Right cardiac atrium (tissue), 5 donors: Measurements from ENCODE around the gene PLXDC1. TPM values are rescaled to one million over a fixed set of nuclear protein-coding genes. Genes with fewer than 3 reads are reported as not detected.

Experiments used
- ATAC-seq, 2 donors: fragments of 200-7000 bp; cut with Tn5 transposase; one replicate each; pipeline versions ENCODE4 v1.8.0 to v1.9.1; 2020; ENCODE audit warnings: moderate library complexity in 2 of 2, mild to moderate bottlenecking in 1 of 2
- DNase-seq, 3 donors: peaks; one replicate each; pipeline ENCODE4 v3.0.0-alpha.2; 2020
- H3K27ac ChIP-seq: one replicate; pipeline ENCODE4 v1.5.1; 2013; ENCODE audit warnings: mild to moderate bottlenecking, low read length, control low read depth, moderate library complexity
- H3K27me3 ChIP-seq: one replicate; pipeline ENCODE4 v1.6.1; 2013; ENCODE audit not compliant: control insufficient read depth, insufficient read depth
- H3K4me1 ChIP-seq: one replicate; pipeline ENCODE4 v1.6.1; 2013; ENCODE audit warnings: low read length; ENCODE audit not compliant: control insufficient read depth, insufficient read depth
- H3K4me3 ChIP-seq: one replicate; pipeline ENCODE4 v1.5.1; 2013; ENCODE audit warnings: low read length, control low read depth
- H3K9me3 ChIP-seq: one replicate; pipeline ENCODE4 v1.6.1; 2013; ENCODE audit warnings: low read length; ENCODE audit not compliant: control insufficient read depth
- WGBS: extraction: QIAGEN DNeasy Blood & Tissue Kit; methylation state at CpG from one replicate; pipeline ENCODE4 v1.1.7; 2013; 5-methylcytosine and 5-hydroxymethylcytosine counted together
- intact Hi-C, 4 donors: fragments of 100-400 bp; cut with DNase I; formaldehyde crosslinking; loops; one replicate each; pipeline versions ENCODE4 v1.11.0 to v1.14.0; 2022 to 2023
- polyA plus RNA-seq: library from polyadenylated mRNA; stranded (reverse); fragments of 200-250 nt; gene quantifications from one replicate; pipeline ENCODE4 v1.2.3, GENCODE V29; 2013
- total RNA-seq, 4 donors: library from RNA; stranded (reverse); fragmentation: NEBNext Ultra II Directional; extraction: Animal tissue kit (Norgen Biotek cat#: 25700); gene quantifications; one replicate each; pipeline ENCODE4 v1.2.1, GENCODE V29; 2021
- donor health status: healthy with polysubstance abuse.
- donor health status: DM: no; HTN: yes; CAD: no.
- donor health status: DM: no; HTN: no; CAD: no.
- donor health status: DM: no; HTN: yes; CAD: no; lungs with severe emphysema.
- donor health status: DM: yes; HTN: yes; CAD: no.

The PLXDC1 gene
- total and polyA plus RNA-seq, 5 donors: 4.4 to 14.6 (median 6.9) TPM

DNA sequence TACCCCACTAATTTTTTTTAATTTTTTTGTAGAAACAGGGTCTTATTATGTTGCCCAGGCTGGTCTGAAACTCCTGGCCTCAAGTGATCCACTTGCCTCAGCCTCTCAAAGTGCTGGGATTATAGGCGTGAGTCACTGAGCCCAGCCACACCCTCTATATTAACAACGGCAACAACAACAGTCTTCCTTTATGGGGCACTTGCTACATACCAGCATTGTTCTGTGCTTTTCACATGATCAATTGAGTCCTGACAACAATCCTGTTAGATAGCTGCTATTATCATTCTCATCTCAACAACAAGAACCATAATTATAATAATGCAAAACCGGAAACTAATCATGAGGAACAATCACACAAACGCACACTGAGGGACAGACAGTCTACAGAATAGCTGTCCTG is 27.1 kb upstream of the PLXDC1 start:
- H3K4me3 ChIP-seq: no peak overlapping the region
- intact Hi-C loops: no loop called here
- H3K27me3 ChIP-seq: no peaks in the 10 kb centered on the region
- DNase-seq (no peak), ATAC-seq (peak in 1 of 2 donors; percentile 46)
- 80% methylated on average over 4 of the region's 4 CpGs for WGBS
- H3K27ac ChIP-seq: no peak overlapping the region
- no peaks in the 10 kb centered on the region for H3K4me1 ChIP-seq
- no peaks in the 10 kb centered on the region for H3K9me3 ChIP-seq

DNA sequence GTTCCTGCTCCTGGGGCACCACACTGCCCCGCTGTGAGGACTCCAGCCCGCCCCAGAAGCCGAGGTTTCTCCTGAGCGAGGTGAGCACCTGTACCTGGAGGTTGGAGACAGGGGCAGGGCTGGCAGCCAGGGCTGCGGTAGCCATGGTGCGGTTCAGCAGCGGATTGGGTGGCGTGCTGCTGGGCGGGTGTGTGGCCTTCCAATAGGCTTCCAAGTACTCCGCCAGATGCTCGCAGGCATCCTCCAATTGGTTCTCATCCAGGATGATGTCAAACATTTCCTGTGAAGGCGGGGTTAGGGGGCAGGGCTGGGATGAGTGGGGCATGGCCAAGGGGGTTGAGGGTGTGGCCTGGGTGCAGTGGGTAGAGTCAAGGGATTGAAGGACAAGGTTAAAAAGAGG is 25.8 kb upstream of the PLXDC1 start:
- Histone ChIP-seq H3K9me3 (no peaks in the 10 kb centered on the region), H3K27me3 (no peaks in the 10 kb centered on the region), H3K4me3 (no peak overlapping the region), H3K4me1 (no peaks in the 10 kb centered on the region), H3K27ac (no peak overlapping the region)
- whole genome bisulfite sequencing: 90% methylated on average over 12 of the region's 12 CpGs
- peak in 2 of 3 donors; percentile 51 to 60 for DNase-seq
- intact Hi-C loops: no loop called here
- no peak for ATAC-seq

DNA sequence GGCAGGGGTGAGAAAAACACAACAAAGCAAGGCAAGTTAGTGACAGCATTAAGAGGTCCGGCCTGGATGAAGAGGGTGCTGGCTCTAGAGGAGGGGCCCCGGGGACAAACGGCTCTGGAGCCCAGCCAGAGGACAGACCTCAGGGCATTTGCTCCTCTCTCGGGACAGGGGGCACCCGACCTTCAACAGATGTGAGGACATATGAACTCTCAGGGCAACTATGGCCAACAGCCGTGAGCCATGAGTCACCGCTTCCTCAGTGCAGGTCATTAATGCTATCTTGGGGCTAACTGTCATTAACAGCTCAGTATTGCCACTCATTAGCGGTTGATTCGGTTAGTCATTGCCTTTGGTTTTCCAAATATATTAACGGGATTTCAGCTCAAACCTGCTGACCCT is 24.3 kb upstream of the PLXDC1 start:
- H3K4me3 ChIP-seq: no peak overlapping the region
- peak in 1 of 3 donors; percentile 38 for DNase-seq
- WGBS: 70% methylated on average over 10 of the region's 10 CpGs
- H3K27me3 ChIP-seq: no peaks in the 10 kb centered on the region
- H3K27ac ChIP-seq: no peak overlapping the region
- H3K4me1 ChIP-seq: no peaks in the 10 kb centered on the region
- H3K9me3 ChIP-seq: no peaks in the 10 kb centered on the region
- intact Hi-C loops: no loop called here
- no peak for ATAC-seq

DNA sequence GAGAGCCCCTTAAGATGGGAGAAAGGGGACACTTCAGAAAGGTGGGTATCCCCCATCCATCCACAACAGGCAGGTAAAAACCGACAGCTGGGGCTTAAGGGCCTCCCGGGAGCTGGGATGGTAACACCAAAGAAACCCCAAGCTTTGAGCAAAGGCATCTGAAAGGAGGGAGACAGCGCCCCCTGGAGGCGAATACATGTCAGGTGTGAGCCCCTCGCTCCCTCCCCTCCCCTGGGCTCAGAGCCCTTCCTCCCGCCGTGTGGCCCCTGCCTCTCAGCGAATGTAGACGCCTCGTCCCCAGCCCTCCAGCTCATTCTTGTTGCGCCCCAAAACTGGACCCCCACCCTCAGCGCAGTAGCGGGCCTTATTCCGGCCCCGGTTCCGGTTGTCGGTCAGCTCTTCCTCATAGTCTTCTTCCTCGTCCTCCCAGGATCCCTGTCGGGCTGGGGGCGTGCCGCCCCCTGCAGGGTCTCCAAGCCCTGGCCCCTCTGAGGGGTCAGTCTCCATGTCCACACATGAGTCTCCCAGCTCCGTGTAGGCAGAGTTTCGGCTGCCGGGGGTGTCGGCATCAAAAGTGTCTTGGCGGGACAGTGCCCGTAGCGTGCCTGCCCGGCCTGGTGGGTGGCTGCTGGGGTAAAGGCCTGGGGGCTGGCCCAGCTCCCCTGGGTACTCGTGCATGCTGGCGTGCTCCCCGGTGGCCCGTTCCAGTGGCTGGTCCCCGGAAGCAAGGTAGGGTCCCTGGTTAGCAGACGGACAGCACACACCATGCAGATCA is 23.7 kb upstream of the PLXDC1 start:
- Histone ChIP-seq H3K4me3 (no peak overlapping the region), H3K27me3 (no peaks in the 10 kb centered on the region), H3K27ac (no peak overlapping the region), H3K4me1 (no peaks in the 10 kb centered on the region), H3K9me3 (no peaks in the 10 kb centered on the region)
- 49% methylated on average over 35 of the region's 35 CpGs for WGBS
- intact Hi-C loops: no loop called here
- DNase-seq (peak; percentile 75 to 91 (median 87)), ATAC-seq (peak; percentile 72 to 74)

DNA sequence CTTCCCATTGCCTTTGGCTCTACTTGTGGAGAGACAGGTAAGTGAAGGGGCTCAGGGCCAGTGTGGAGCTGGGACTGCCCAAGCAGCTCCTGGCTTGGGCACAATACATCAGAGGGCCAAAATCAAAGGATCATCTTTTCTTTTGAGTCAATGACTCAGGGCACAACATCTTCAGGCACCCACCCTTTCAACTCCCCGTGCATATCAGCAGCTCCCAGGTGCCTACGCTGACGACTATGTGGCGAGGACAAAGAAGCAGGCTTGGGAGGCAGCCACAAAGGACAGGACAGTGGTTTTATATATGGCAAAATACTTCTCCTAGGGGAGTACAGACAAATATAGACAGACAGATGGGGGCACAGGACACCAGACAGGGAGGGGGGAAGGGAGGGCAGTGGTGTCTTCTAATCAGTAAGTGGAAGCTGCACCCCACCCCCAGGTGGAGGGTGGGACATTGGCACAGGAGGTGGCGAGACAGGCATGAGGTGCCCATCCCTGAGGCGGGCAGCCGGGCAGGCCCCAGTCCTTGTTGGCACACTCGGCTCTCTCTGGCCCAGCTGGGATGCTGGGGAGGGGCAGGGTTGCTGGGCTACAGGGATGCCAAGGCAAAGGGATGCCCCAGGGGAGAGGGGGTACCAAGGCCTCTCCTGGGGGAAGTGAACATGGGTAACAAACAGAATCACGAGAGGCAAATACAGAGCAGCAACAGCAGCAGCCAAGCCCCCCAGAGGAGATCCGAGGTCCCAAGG is 22.3 kb upstream of the PLXDC1 start:
- intact Hi-C loops: no loop called here
- peak in 1 of 2 donors; percentile 6 for ATAC-seq

DNA sequence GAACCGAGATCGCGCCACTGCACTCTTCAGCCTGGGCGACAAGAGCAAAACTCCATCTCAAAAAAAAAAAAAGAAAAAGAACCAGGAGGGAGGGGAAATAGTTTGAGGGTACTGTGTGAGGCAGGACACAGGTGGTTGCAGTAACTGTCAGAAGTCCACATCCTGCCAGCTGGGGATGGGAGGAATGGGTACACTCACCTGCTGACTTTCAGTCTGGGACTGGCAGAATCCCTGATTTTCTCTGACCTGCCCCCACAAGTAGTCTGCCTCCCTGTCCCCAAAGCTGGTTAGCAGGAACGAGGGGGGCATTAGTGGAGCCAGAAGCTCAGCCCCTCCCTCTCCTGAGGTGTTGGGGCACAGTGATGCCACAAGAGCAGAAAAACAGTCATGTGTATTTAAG is 21.6 kb upstream of the PLXDC1 start:
- no peaks in the 10 kb centered on the region for H3K4me1 ChIP-seq

More for the DNA sequence above, 22.3 kb upstream of the PLXDC1 start:
- no peaks in the 10 kb centered on the region for H3K27me3 ChIP-seq
- no peak overlapping the region for H3K4me3 ChIP-seq
- WGBS: 56% methylated on average over 10 of the region's 10 CpGs
- peak in 1 of 3 donors; percentile 51 for DNase-seq
- no peaks in the 10 kb centered on the region for H3K4me1 ChIP-seq
- H3K27ac ChIP-seq: no peak overlapping the region
- H3K9me3 ChIP-seq: no peaks in the 10 kb centered on the region

DNA sequence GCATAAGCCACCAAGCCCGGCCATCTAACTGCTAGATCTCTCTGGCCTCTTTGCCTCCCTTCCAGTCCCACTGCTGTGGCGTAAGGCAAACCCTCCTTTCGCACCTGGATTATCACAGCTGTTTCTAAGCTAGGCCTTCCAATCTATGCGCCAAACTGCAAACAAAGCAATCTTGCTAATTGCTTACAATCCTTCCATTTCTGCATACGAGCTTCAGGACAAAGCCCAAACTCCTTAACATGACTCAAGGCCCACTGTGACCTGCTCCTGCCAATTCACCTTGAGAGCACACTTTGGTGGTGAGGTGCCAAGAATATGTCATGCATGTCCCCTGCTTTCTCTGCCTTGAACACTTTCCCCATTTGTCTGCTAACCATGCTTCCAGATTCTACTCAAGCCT is 20.5 kb upstream of the PLXDC1 start:
- DNase-seq (peak in 1 of 3 donors; percentile 5), ATAC-seq (no peak)
- H3K4me1 ChIP-seq: no peaks in the 10 kb centered on the region
- intact Hi-C loops: no loop called here
- 90% methylated on average over 5 of the region's 5 CpGs for WGBS
- H3K27ac ChIP-seq: no peak overlapping the region
- H3K9me3 ChIP-seq: no peaks in the 10 kb centered on the region
- H3K27me3 ChIP-seq: no peaks in the 10 kb centered on the region
- no peak overlapping the region for H3K4me3 ChIP-seq

More for the DNA sequence above, 21.6 kb upstream of the PLXDC1 start:
- no peaks in the 10 kb centered on the region for H3K9me3 ChIP-seq
- H3K27ac ChIP-seq: no peak overlapping the region
- no peak for DNase-seq
- 70% methylated on average over 5 of the region's 5 CpGs for WGBS
- no peak overlapping the region for H3K4me3 ChIP-seq
- intact Hi-C loops: no loop called here
- no peaks in the 10 kb centered on the region for H3K27me3 ChIP-seq
- ATAC-seq: no peak

DNA sequence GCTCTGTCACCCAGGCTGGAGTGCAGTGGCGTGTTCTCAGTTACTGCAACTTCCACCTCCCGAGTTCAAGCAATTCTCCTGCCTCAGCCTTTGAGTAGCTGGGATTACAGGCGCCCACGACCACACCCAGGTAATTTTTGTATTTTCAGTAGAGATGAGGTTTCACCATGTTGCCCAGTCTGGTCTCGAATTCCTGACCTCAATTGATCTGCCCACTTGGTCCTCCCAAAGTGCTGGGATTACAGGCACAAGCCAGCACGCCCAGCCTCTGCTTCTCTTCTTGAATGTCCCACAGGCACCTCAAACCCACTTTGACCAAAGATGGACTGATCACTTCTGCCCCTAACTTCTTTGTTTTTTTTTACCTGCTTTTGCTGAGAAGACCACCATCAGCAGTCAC is 19.1 kb upstream of the PLXDC1 start:
- 76% methylated on average over 6 of the region's 6 CpGs for WGBS
- no peak for ATAC-seq
- intact Hi-C loops: no loop called here

DNA sequence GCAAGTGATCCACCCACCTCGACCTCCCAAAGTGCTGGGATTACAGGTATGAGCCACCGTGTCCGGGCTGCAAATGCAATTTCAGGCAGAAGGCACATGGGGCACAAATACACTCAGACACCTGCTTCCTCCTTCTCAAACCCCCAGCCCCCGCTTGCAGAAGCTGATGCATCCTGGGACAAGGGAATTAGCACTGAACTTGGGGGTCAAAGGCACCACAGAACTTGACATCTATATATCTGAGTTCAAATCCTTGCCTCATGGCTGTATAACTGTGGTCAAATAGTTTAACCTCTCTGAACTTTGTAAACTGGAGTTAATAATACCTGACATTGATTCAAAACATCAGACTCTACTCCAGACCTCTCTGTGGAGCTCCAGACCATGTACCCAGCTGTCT is 18.7 kb upstream of the PLXDC1 start:
- no peaks in the 10 kb centered on the region for H3K9me3 ChIP-seq
- no peaks in the 10 kb centered on the region for H3K27me3 ChIP-seq
- no peak overlapping the region for H3K27ac ChIP-seq
- H3K4me1 ChIP-seq: no peaks in the 10 kb centered on the region
- peak in 1 of 3 donors; percentile 9 for DNase-seq
- no peak for ATAC-seq
- intact Hi-C loops: no loop called here
- WGBS: 68% methylated on average over 4 of the region's 4 CpGs
- no peak overlapping the region for H3K4me3 ChIP-seq

More for the DNA sequence above, 19.1 kb upstream of the PLXDC1 start:
- Histone ChIP-seq H3K27me3 (no peaks in the 10 kb centered on the region), H3K9me3 (no peaks in the 10 kb centered on the region), H3K4me3 (no peak overlapping the region), H3K27ac (no peak overlapping the region), H3K4me1 (no peaks in the 10 kb centered on the region)
- DNase-seq: peak in 1 of 3 donors; percentile 22

DNA sequence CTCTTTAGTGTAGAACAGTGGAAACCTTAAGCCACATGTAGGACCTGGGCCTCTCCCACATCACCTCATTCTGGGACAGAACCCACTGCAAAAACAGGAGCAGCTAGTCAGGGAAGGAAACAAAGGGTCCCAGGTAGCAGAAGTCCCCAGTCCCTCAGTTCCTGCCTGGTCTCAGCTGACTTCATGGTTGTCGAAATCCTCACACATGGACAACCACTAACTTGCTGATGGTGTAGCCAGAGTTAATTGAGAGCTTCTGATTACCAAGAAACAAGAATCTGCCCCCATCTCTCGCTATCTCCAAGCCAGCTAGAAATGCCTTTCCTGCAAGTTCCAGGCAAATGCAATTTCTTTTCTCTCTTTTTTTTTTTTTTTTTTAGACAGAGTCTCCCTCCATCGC is 18.1 kb upstream of the PLXDC1 start:
- 74% methylated on average over 3 of the region's 3 CpGs for WGBS
- Histone ChIP-seq H3K4me1 (no peaks in the 10 kb centered on the region), H3K9me3 (no peaks in the 10 kb centered on the region), H3K27ac (no peak overlapping the region), H3K27me3 (no peaks in the 10 kb centered on the region), H3K4me3 (no peak overlapping the region)
- intact Hi-C loops: loop anchor here in 1 of 4 donors (10.0 kb wide), 1 partner anchor 65 kb away; no protein-coding TSS in a partner anchor
- DNase-seq (no peak), ATAC-seq (no peak)

DNA sequence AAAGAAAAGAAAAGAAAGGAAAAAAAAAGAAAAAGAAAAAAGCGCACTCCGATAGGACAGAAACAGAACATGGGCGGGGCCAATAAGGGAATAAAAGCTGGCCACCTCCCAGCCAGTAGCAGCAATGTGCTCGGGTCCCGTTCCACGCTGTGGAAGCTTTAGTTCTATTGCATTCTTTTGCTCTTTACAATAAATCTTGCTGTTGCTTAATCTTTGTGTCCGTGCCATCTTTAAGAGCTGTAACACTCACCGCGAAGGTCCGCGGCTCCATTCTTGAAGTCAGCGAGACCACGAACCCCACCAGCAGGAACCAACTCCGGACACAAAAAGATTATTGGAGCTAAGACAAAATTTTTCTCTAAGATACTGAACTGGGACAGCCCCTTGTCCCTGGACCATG is 17.7 kb upstream of the PLXDC1 start:
- H3K27ac ChIP-seq: no peak overlapping the region
- WGBS: 88% methylated on average over 14 of the region's 14 CpGs
- DNase-seq (peak in 1 of 3 donors; percentile 38), ATAC-seq (no peak)
- H3K4me1 ChIP-seq: no peaks in the 10 kb centered on the region
- no peak overlapping the region for H3K4me3 ChIP-seq
- H3K27me3 ChIP-seq: no peaks in the 10 kb centered on the region
- no peaks in the 10 kb centered on the region for H3K9me3 ChIP-seq
- intact Hi-C loops: loop anchor here in 1 of 4 donors (10.0 kb wide), 1 partner anchor 66 kb away; no protein-coding TSS in a partner anchor
